B cell (primary cell): ENCODE results near the gene ATP6V1D. TPM values are rescaled to one million over a fixed set of nuclear protein-coding genes. Genes with fewer than 3 reads are reported as not detected.

ENCODE experiments used
- ATAC-seq: fragments of 200-7000 bp; cut with Tn5 transposase; one replicate; pipeline ENCODE4 v1.10.0; 2021; ENCODE audit warnings: low read depth, mild to moderate bottlenecking, moderate number of reproducible peaks, moderate library complexity
- CTCF ChIA-PET: fragments of 350-600 bp; sonication (Branson Sonifier 250); formaldehyde crosslinking; loops from one replicate; lab custom pipeline; 2021; ENCODE audit warnings: antibody characterized with exemption, inconsistent platforms; lab: Charles Lee
- POLR2A ChIA-PET: fragments of 350-600 bp; sonication (Branson Sonifier 250); formaldehyde crosslinking; loops from one replicate; lab custom pipeline; 2021; ENCODE audit warnings: antibody characterized with exemption; lab: Charles Lee
- DNase-seq: peaks from one replicate; pipeline ENCODE4 v3.0.0; 2013
- H2AFZ ChIP-seq: 2 replicates; pipeline ENCODE4 v1.6.1; 2012; ENCODE audit warnings: mild to moderate bottlenecking, low read depth, low read length; ENCODE audit not compliant: insufficient read depth, poor library complexity, severe bottlenecking
- H3K27ac ChIP-seq, 2 donors: 1 replicate in 1 of 2; 2 replicates in 1 of 2; pipeline ENCODE4 v1.5.1; 2012 to 2013; ENCODE audit warnings: low read length in 2 of 2, mild to moderate bottlenecking in 2 of 2, moderate library complexity in 1 of 2
- H3K27me3 ChIP-seq, 4 experiments: fragments of 200-600 bp in 1 of 4; sonication (generic) in 1 of 4; replicated peaks in 1 of 4; 1 replicate in 2 of 4; 2 replicates in 2 of 4; pipeline versions ENCODE4 v1.6.1 to v1.7.0; 2013 to 2016; ENCODE audit warnings: low read length in 3 of 4, mild to moderate bottlenecking in 2 of 4, mixed read lengths in 1 of 4, moderate library complexity in 1 of 4; ENCODE audit not compliant: insufficient read depth in 4 of 4, control insufficient read depth in 3 of 4; ENCODE audit errors: control extremely low read depth in 1 of 4
- H3K36me3 ChIP-seq, 2 experiments: replicated peaks in 1 of 2; 1 replicate in 1 of 2; 2 replicates in 1 of 2; pipeline versions ENCODE4 v1.6.1 to v1.7.1; 2013; ENCODE audit warnings: low read length in 1 of 2; ENCODE audit not compliant: insufficient read depth in 2 of 2, control insufficient read depth in 1 of 2; ENCODE audit errors: control extremely low read depth in 1 of 2, extremely low read depth in 1 of 2
- H3K4me1 ChIP-seq, 2 donors: fragments of 200-600 bp in 1 of 2; sonication (generic) in 1 of 2; 1 replicate in 1 of 2; 2 replicates in 1 of 2; pipeline versions ENCODE4 v1.5.1 to v1.6.1; 2013 to 2017; ENCODE audit warnings: low read length in 2 of 2; ENCODE audit not compliant: control insufficient read depth in 2 of 2, insufficient read depth in 2 of 2
- H3K4me2 ChIP-seq: replicated peaks from 2 replicates; pipeline ENCODE3; 2012; ENCODE audit warnings: mild to moderate bottlenecking, low read depth, low read length; ENCODE audit not compliant: poor library complexity, severe bottlenecking
- H3K4me3 ChIP-seq, 5 experiments: fragments of 200-600 bp in 1 of 5; sonication (generic) in 1 of 5; 1 replicate in 3 of 5; 2 replicates in 2 of 5; pipeline versions ENCODE4 v1.5.1 to v1.7.0; 2011 to 2016; ENCODE audit warnings: low read length in 4 of 5, mild to moderate bottlenecking in 4 of 5, low read depth in 2 of 5, control low read depth in 1 of 5, moderate library complexity in 1 of 5; ENCODE audit not compliant: insufficient read depth in 1 of 5; ENCODE audit errors: control extremely low read depth in 1 of 5, extremely low read depth in 1 of 5
- H3K79me2 ChIP-seq: fragments of 200-600 bp; sonication (generic); one replicate; pipeline ENCODE4 v1.6.0; 2016; ENCODE audit warnings: low read length; ENCODE audit not compliant: control insufficient read depth, insufficient read depth
- H3K9ac ChIP-seq: fragments of 200-600 bp; sonication (generic); 2 replicates; pipeline ENCODE4 v1.6.1; 2017; ENCODE audit warnings: mild to moderate bottlenecking, low read length, moderate library complexity
- H3K9me3 ChIP-seq, 3 donors: one replicate each; pipeline versions ENCODE4 v1.6.1 to v1.7.1; 2013; ENCODE audit warnings: low read length in 2 of 3; ENCODE audit not compliant: control insufficient read depth in 2 of 3, insufficient read depth in 1 of 3; ENCODE audit errors: control extremely low read depth in 1 of 3
- H4K20me1 ChIP-seq: 2 replicates; pipeline ENCODE4 v1.6.0; 2012; ENCODE audit warnings: mild to moderate bottlenecking, low read length; ENCODE audit not compliant: insufficient read depth, control insufficient read depth, poor library complexity, severe bottlenecking
- H3K27ac Mint-ChIP-seq: one replicate; pipeline ENCODE4 v1.8.0; 2021; ENCODE audit warnings: mixed read lengths
- H3K27me3 Mint-ChIP-seq: one replicate; pipeline ENCODE4 v1.8.0; 2021; ENCODE audit warnings: mixed read lengths
- H3K4me1 Mint-ChIP-seq: one replicate; pipeline ENCODE4 v1.8.0; 2021; ENCODE audit warnings: mixed read lengths
- H3K4me3 Mint-ChIP-seq: one replicate; pipeline ENCODE4 v1.8.0; 2021; ENCODE audit warnings: mixed read lengths
- H3K9me3 Mint-ChIP-seq: one replicate; pipeline ENCODE4 v1.8.0; 2022; ENCODE audit warnings: mixed read lengths; ENCODE audit not compliant: insufficient read depth
- EZH2 ChIP-seq: IDR thresholded peaks from 2 replicates; pipeline ENCODE4 v1.6.1; 2012; ENCODE audit warnings: borderline replicate concordance, low read depth, mild to moderate bottlenecking, moderate library complexity, low read length; ENCODE audit not compliant: insufficient read depth, poor library complexity, severe bottlenecking
- WGBS: methylation state at CpG from one replicate; pipeline ENCODE4 v1.1.5; 2013; ENCODE audit warnings: missing lambda C conversion rate; ENCODE audit not compliant: insufficient coverage; 5-methylcytosine and 5-hydroxymethylcytosine counted together
- intact Hi-C: fragments of 100-400 bp; cut with micrococcal nuclease; formaldehyde crosslinking; loops from one replicate; pipeline ENCODE4 v1.10.0; 2022
- polyA plus RNA-seq: library from polyadenylated mRNA; depleted of rRNA; stranded (reverse); fragments of >200 nt; gene quantifications from 2 replicates; pipeline ENCODE4 v1.2.3, GENCODE V29; 2012
- total RNA-seq, 2 donors: library from RNA; stranded (reverse); fragments of 120-200 nt in 1 of 2; gene quantifications; 1 replicate in 1 of 2; 2 replicates in 1 of 2; pipeline versions ENCODE4 v1.2.3 to v1.2.4, GENCODE V29; 2013 to 2022
- TF ChIP-seq, protein P1 (sequence below): fragments of 200-600 bp; IDR thresholded peaks from one replicate; pipeline ENCODE4 v1.8.0; 2022; ENCODE audit warnings: antibody characterized with exemption, mild to moderate bottlenecking

ATP6V1D gene
- total and polyA plus RNA-seq, 2 donors (not counting 1 experiment from before 2014, with no cell fraction given), result 6.4 to 35.3 TPM

- Histone ChIP-seq H3K4me3 (no peak overlapping the region), H3K4me1 (no peaks in the 10 kb centered on the region), H3K9ac (no peak overlapping the region), H2AFZ (no peak overlapping the region), H3K79me2 (no peaks in the 10 kb centered on the region), H3K27me3 (peaks cover 0 to 11% (median 2%) of the 10 kb centered on the region in 4 experiments), H3K9me3 (no peaks in the 10 kb centered on the region), H3K36me3 (no peaks in the 10 kb centered on the region), H3K4me2 (no peak overlapping the region), H4K20me1 (no peaks in the 10 kb centered on the region), H3K27ac (no peak overlapping the region)
- Mint-ChIP-seq H3K27ac (no peak overlapping the region), H3K4me1 (no peaks in the 10 kb centered on the region), H3K9me3 (peaks cover under 1% of the 10 kb centered on the region), H3K4me3 (no peak overlapping the region), H3K27me3 (peaks cover 29% of the 10 kb centered on the region)
- TF ChIP-seq, protein P1, sequence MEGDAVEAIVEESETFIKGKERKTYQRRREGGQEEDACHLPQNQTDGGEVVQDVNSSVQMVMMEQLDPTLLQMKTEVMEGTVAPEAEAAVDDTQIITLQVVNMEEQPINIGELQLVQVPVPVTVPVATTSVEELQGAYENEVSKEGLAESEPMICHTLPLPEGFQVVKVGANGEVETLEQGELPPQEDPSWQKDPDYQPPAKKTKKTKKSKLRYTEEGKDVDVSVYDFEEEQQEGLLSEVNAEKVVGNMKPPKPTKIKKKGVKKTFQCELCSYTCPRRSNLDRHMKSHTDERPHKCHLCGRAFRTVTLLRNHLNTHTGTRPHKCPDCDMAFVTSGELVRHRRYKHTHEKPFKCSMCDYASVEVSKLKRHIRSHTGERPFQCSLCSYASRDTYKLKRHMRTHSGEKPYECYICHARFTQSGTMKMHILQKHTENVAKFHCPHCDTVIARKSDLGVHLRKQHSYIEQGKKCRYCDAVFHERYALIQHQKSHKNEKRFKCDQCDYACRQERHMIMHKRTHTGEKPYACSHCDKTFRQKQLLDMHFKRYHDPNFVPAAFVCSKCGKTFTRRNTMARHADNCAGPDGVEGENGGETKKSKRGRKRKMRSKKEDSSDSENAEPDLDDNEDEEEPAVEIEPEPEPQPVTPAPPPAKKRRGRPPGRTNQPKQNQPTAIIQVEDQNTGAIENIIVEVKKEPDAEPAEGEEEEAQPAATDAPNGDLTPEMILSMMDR, result no peak
- TF ChIP-seq EZH2, result no peak
- ATAC-seq, result no peak
- ChIA-PET POLR2A (no interaction called here), CTCF (no interaction called here)
- no peak for DNase-seq
- intact Hi-C loops, result no loop called here
- 95% methylated on average over 8 of the region's 9 CpGs for WGBS
Measured at GRCh38 chr14:67397536-67397935, 37.9 kb upstream of the ATP6V1D start.

GRCh38 chr14:67396381-67396970, 36.9 kb upstream of the ATP6V1D start:
- no peaks in the 10 kb centered on the region for H4K20me1 ChIP-seq
- H2AFZ ChIP-seq, result no peak overlapping the region
- no peaks in the 10 kb centered on the region for H3K9me3 Mint-ChIP-seq
- no peak overlapping the region for H3K4me3 Mint-ChIP-seq
- 94% methylated on average over 2 of the region's 2 CpGs for WGBS
- DNase-seq (no peak), ATAC-seq (no peak)
- H3K4me3 ChIP-seq, result no peak overlapping the region
- H3K4me1 ChIP-seq, result no peaks in the 10 kb centered on the region
- H3K36me3 ChIP-seq, result no peaks in the 10 kb centered on the region
- TF ChIP-seq EZH2, result no peak
- TF ChIP-seq, protein P1, result no peak
- no peak overlapping the region for H3K4me2 ChIP-seq
- H3K79me2 ChIP-seq, result no peaks in the 10 kb centered on the region
- H3K27me3 Mint-ChIP-seq, result peaks cover 28% of the 10 kb centered on the region
- peaks cover 0 to 11% (median 2%) of the 10 kb centered on the region in 4 experiments for H3K27me3 ChIP-seq
- ChIA-PET CTCF (no interaction called here), POLR2A (no interaction called here)
- no peaks in the 10 kb centered on the region for H3K9me3 ChIP-seq
- H3K27ac Mint-ChIP-seq, result no peak overlapping the region
- H3K4me1 Mint-ChIP-seq, result no peaks in the 10 kb centered on the region
- no peak overlapping the region for H3K9ac ChIP-seq
- intact Hi-C loops, result no loop called here
- H3K27ac ChIP-seq, result no peak overlapping the region
